Hepatocyte (in vitro differentiated cells): ENCODE data around the gene PHF12. TPM values are rescaled to one million over a fixed set of nuclear protein-coding genes. Genes with fewer than 3 reads are reported as not detected.

Experiments
- DNase-seq: peaks from one replicate; pipeline ENCODE4 v3.0.0-alpha.2; 2016; ENCODE audit warnings: low spot score
- H2AFZ ChIP-seq: fragments of 200-600 bp; sonication (generic); 2 replicates; pipeline ENCODE4 v1.6.0; 2016; ENCODE audit warnings: antibody characterized with exemption, mild to moderate bottlenecking
- H3K27ac ChIP-seq: fragments of 200-600 bp; sonication (generic); 2 replicates; pipeline ENCODE4 v1.5.1; 2016; ENCODE audit warnings: mild to moderate bottlenecking
- H3K27me3 ChIP-seq: fragments of 200-600 bp; sonication (generic); 2 replicates; pipeline ENCODE4 v1.6.1; 2016
- H3K36me3 ChIP-seq: fragments of 200-600 bp; sonication (generic); replicated peaks from 2 replicates; pipeline ENCODE4 v1.5.1; 2016; ENCODE audit warnings: low read depth; ENCODE audit not compliant: insufficient read depth
- H3K4me1 ChIP-seq: fragments of 200-600 bp; sonication (generic); 2 replicates; pipeline ENCODE4 v1.5.1; 2016; ENCODE audit warnings: mild to moderate bottlenecking, moderate library complexity; ENCODE audit not compliant: insufficient read depth
- H3K4me2 ChIP-seq: fragments of 200-600 bp; sonication (generic); 2 replicates; pipeline ENCODE4 v1.6.0; 2016
- H3K4me3 ChIP-seq: fragments of 200-600 bp; sonication (generic); 2 replicates; pipeline ENCODE4 v1.5.1; 2016; ENCODE audit warnings: mild to moderate bottlenecking
- H3K79me2 ChIP-seq: fragments of 200-600 bp; sonication (generic); 2 replicates; pipeline ENCODE4 v1.6.0; 2017; ENCODE audit warnings: mild to moderate bottlenecking
- H3K9me2 ChIP-seq: fragments of 200-600 bp; sonication (generic); replicated peaks from 2 replicates; pipeline ENCODE4 v1.6.0; 2017; ENCODE audit warnings: mild to moderate bottlenecking; ENCODE audit not compliant: insufficient read depth
- H3K9me3 ChIP-seq: fragments of 200-600 bp; sonication (generic); 2 replicates; pipeline ENCODE4 v1.5.1; 2016; ENCODE audit warnings: low read depth, mild to moderate bottlenecking
- H4K20me1 ChIP-seq: fragments of 200-600 bp; sonication (generic); 2 replicates; pipeline ENCODE4 v1.6.0; 2016; ENCODE audit warnings: mild to moderate bottlenecking; ENCODE audit not compliant: insufficient read depth, poor library complexity, severe bottlenecking
- CTCF ChIP-seq: fragments of 200-600 bp; sonication (generic); IDR thresholded peaks from 2 replicates; pipeline ENCODE4 v1.5.1; 2016; ENCODE audit warnings: antibody characterized with exemption, mild to moderate bottlenecking; ENCODE audit not compliant: poor library complexity
- EZH2 ChIP-seq: fragments of 200-600 bp; sonication (generic); IDR thresholded peaks from 2 replicates; pipeline ENCODE4 v1.6.1; 2016; ENCODE audit warnings: antibody characterized with exemption, mild to moderate bottlenecking, borderline replicate concordance
- EZH2phosphoT487 ChIP-seq: fragments of 200-600 bp; sonication (generic); IDR thresholded peaks from one replicate; pipeline ENCODE4 v1.6.1; 2018; ENCODE audit warnings: antibody characterized with exemption, mild to moderate bottlenecking, low read depth, moderate library complexity; ENCODE audit not compliant: unreplicated experiment, severe bottlenecking
- WGBS: methylation state at CpG from one replicate; pipeline ENCODE4 v1.1.6; 2016; ENCODE audit warnings: low lambda C conversion rate; ENCODE audit errors: missing lambda C conversion rate; 5-methylcytosine and 5-hydroxymethylcytosine counted together
- microRNA counts: library from miRNA; unstranded; fragments of <30 nt; microRNA quantifications from one replicate; lab custom pipeline; 2017
- microRNA-seq: library from miRNA; unstranded; fragments of <30 nt; microRNA quantifications from one replicate; pipeline ENCODE4, GENCODE V29; 2017
- polyA plus RNA-seq: library from polyadenylated mRNA; unstranded; fragments of >200 nt; fragmentation: Nextera tagmentation; extraction: Ambion mirVana; gene quantifications from 2 replicates; pipeline ENCODE4 v1.2.1, GENCODE V29; 2016
- total RNA-seq: library from RNA; depleted of rRNA; stranded (reverse); fragments of >200 nt; gene quantifications from 2 replicates; pipeline ENCODE4 v1.2.3, GENCODE V29; 2014

The PHF12 gene
- total and polyA plus RNA-seq, 2 experiments from 2014 or later, result 12.1 to 19.0 TPM

GRCh38 chr17:28855336-28855679, 96.0 kb downstream of the PHF12 start:
- Histone ChIP-seq H3K27ac (peak overlapping the region; percentile 57), H3K36me3 (no peaks in the 10 kb centered on the region), H4K20me1 (no peaks in the 10 kb centered on the region), H2AFZ (peak overlapping the region; percentile 67), H3K9me2 (no peaks in the 10 kb centered on the region), H3K9me3 (no peaks in the 10 kb centered on the region), H3K4me2 (peak overlapping the region; percentile 92), H3K27me3 (no peaks in the 10 kb centered on the region), H3K79me2 (peaks cover 13% of the 10 kb centered on the region), H3K4me3 (peak overlapping the region; percentile 66), H3K4me1 (peaks cover 9% of the 10 kb centered on the region)
- TF ChIP-seq CTCF, result no peak
- TF ChIP-seq EZH2phosphoT487, result no peak
- no peak for TF ChIP-seq EZH2
- DNase-seq, result no peak
- whole genome bisulfite sequencing, result 31% methylated on average over 5 of the region's 5 CpGs

MicroRNA genes within 50 kb of the gene (microRNA counts, 767-probe panel; counts per million panel counts)
- microRNA hsa-miR-144-3p (lab: Ali Mortazavi, UCI), result 6,429 counts per million, percentile 30 among the panel's probes with 10 or more counts
- not detected for microRNA hsa-miR-451a (lab: Ali Mortazavi, UCI)

Small RNA genes lying within 50 kb of the gene (microRNA-seq; reads per million reads assigned to microRNA genes)
- gene MIR451B, result not detected

Other genes starting within 250 kb of the PHF12 start
- 3.9 and 4.4 TPM in 2 replicates for gene PROCA1, start 239.6 kb downstream of the PHF12 start, total RNA-seq
- gene PROCA1, start 239.6 kb downstream of the PHF12 start, polyA plus RNA-seq, result 1.1 and 1.8 TPM in 2 replicates
- gene RAB34, start 233.7 kb downstream of the PHF12 start, total RNA-seq, result 160 and 184 TPM in 2 replicates
- 180 and 185 TPM in 2 replicates for gene RAB34, start 233.7 kb downstream of the PHF12 start, polyA plus RNA-seq
- gene RPL23A, start 231.5 kb downstream of the PHF12 start, total RNA-seq, result 501 and 614 TPM in 2 replicates
- gene RPL23A, start 231.5 kb downstream of the PHF12 start, polyA plus RNA-seq, result 1,050 and 1,115 TPM in 2 replicates
- 12.5 and 14.6 TPM in 2 replicates for gene TLCD1, start 225.3 kb downstream of the PHF12 start, total RNA-seq
- 23.4 and 26.6 TPM in 2 replicates for gene TLCD1, start 225.3 kb downstream of the PHF12 start, polyA plus RNA-seq
- 3.3 and 5.5 TPM in 2 replicates for gene NEK8, start 222.7 kb downstream of the PHF12 start, total RNA-seq
- gene NEK8, start 222.7 kb downstream of the PHF12 start, polyA plus RNA-seq, result 8.1 and 9.7 TPM in 2 replicates
- 99.5 and 107 TPM in 2 replicates for gene TRAF4, start 207.5 kb downstream of the PHF12 start, total RNA-seq
- 66.2 and 81.4 TPM in 2 replicates for gene TRAF4, start 207.5 kb downstream of the PHF12 start, polyA plus RNA-seq
- 7.9 and 10.3 TPM in 2 replicates for gene FAM222B, start 108.7 kb downstream of the PHF12 start, total RNA-seq
- 28.5 and 36.0 TPM in 2 replicates for gene FAM222B, start 108.7 kb downstream of the PHF12 start, polyA plus RNA-seq
- 30.0 and 42.8 TPM in 2 replicates for gene ERAL1, start 96.5 kb downstream of the PHF12 start, total RNA-seq
- 56.2 and 77.1 TPM in 2 replicates for gene ERAL1, start 96.5 kb downstream of the PHF12 start, polyA plus RNA-seq
- gene FLOT2, start 53.8 kb downstream of the PHF12 start, total RNA-seq, result 31.8 and 42.0 TPM in 2 replicates
- 56.4 and 64.0 TPM in 2 replicates for gene FLOT2, start 53.8 kb downstream of the PHF12 start, polyA plus RNA-seq
- gene DHRS13, start 48.4 kb downstream of the PHF12 start, total RNA-seq, result 14.9 and 22.4 TPM in 2 replicates
- gene DHRS13, start 48.4 kb downstream of the PHF12 start, polyA plus RNA-seq, result 10.8 and 15.4 TPM in 2 replicates
- 1.2 TPM in 1 of 2 replicates, not detected in the other for gene SEZ6, start 54.5 kb upstream of the PHF12 start, total RNA-seq
- gene SEZ6, start 54.5 kb upstream of the PHF12 start, polyA plus RNA-seq, result 0.58 and 0.81 TPM in 2 replicates
- 15.8 TPM in 2 replicates for gene PIPOX, start 91.6 kb upstream of the PHF12 start, total RNA-seq
- 8.0 and 10.2 TPM in 2 replicates for gene PIPOX, start 91.6 kb upstream of the PHF12 start, polyA plus RNA-seq
- 22.0 and 35.6 TPM in 2 replicates for gene MYO18A, start 228.9 kb upstream of the PHF12 start, total RNA-seq
- gene MYO18A, start 228.9 kb upstream of the PHF12 start, polyA plus RNA-seq, result 32.2 and 33.8 TPM in 2 replicates